ENCODE data around the gene LRRC4C.

The LRRC4C gene

DNA sequence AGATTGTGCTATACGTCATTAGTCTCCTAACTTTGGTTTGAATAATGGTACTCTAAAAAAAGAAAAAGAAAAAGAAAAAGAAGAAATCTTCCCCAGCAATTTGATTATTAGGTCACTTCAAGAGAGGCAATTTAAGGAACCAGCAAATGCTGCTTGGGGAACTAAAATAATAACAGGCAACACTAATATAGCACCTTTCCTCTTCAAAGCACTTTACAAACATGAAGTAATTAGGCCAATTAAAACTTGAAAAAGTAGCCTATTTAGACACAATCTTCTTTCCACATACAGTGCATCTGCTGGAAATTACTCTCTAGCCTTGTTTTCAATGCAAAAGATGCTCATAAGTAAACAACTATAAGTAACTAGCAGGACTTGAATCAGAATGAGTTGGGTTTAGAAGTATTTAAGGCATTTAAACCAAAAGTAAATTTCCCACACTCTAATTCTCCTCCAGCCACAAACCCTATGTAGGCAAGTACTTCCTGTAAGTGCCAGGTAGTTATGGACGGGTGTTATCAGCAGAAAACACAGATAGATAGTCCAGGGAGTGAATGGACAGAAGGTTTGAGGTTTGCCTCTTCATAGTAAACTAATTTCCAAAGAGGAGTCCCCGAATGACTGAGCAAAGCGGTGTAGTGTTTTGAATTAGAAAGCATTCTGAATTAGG, 44.5 kb downstream of the LRRC4C start:
- DNase-seq (ENCODE audit: low read depth): no peak

DNA sequence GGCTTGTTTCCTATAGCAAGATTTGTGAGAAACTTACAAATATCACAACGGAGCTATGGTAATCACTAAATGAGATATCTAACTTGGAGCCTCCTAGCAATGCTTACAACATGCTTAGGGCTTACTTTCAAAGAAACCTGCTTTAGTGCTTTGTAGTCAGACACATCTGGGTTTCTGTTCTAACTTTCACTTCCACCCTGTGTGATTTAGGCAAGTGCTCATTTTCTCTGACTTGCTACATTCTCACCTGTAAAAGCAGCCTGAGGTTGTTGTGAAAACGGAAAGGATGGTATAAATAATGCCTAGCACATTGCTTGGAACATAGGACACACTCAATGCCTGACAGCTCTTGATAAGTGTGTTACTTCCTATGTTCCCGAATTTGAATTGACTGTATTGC, 45.6 kb downstream of the LRRC4C start:
- DNase-seq (ENCODE audit: low read depth): no peak

DNA sequence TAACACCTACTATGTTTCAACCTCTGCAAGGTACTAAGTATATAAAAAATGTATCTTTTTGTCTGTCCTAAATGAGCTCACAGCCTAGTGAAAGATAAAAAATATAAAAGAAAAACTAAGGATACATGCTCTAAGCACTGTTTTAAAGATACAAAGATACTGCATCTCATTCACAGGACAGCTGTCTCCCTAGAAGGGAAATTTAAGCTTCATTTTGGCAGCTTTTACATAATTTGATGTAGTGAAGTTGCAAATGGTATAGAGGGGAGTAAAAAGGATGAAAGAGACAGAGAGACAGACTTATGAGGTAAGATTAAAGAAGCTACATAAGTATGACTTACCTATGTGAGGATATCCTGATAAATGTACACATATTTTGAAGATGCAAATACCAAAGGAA, 53.6 kb downstream of the LRRC4C start:
- DNase-seq (ENCODE audit: low read depth): no peak

DNA sequence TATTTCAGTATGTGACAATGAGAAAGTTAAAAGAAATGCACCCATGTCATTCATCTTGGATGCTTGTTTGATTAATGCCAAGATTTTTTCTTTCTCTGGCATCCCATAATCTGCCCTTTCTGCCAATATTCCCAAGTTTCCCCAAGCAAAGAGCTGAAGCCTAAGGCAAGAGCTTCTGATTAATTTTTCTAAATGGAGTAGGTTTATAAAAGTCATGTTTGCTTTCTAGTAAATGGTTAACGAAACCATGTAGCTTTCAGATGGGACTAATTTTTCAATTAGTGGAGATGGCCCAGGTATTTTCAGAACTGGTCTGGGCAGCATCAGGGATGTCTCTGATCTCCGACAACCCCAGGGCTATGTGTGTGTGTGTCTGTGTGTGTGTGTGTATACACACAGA, 55.3 kb downstream of the LRRC4C start:
- DNase-seq (ENCODE audit: low read depth): no peak

DNA sequence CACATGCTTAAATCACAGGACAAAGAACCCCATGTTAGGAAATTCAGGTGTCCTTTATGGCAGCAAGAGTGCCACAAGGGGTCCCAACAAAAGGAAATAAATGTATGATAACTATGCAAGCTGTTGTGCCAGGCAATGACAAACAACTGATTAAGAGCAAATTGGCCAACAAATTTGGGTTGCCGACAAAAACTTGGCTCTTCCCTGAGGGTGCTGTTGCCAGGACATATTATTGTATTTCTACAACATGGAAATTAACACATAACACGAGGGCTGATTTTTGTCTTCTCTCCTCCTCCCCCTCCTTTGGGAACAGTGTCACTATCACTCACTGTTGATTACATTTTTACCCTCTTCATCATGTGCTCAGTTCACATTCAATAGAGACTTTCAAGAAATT, 56.0 kb downstream of the LRRC4C start:
- DNase-seq (ENCODE audit: low read depth): no peak

DNA sequence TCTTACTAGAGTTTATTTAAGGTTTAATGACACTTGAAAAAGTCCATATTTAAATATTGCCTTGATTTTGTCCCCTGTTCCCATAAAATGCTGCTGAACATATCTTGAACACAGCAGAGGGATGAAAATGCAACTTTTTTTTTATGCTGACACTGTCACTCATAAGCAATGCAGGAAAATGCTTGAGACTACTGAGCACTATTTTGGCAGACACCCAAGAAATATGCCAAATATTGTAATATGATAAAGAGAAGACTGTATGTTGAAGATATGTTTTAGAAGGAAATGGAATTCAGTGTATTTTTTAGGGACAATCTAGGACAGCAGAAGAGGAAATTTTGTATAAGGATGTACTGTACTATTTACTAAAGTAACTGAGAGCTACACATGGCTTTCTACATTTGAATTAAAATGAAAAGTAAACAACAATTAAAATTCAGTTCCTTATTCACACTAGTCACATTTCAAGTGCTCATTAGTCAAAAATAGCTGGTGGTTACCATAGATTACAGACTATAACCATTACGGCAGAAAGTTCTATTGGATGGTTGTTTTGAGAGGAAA, 58.6 kb downstream of the LRRC4C start:
- no peak for DNase-seq (ENCODE audit: low read depth)

DNA sequence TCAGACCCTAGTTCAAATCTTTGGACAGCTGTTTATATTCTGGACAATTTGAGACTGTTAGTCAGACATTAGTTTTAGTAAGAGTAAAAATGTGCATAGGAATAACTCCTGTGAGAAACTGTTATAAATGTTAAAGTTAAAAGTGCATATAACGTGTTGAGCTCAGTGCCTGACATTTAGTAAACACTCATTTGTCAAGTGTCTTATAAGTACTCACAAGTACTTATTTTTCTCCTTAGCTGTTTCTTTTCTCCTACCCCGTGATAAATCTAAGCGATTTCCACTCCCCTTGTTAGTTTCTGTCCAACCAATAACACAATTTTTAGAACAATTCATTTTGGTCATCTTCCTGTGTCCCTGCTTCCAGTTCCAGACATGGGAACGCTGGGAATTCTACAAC, 59.3 kb downstream of the LRRC4C start:
- DNase-seq (ENCODE audit: low read depth): no peak

DNA sequence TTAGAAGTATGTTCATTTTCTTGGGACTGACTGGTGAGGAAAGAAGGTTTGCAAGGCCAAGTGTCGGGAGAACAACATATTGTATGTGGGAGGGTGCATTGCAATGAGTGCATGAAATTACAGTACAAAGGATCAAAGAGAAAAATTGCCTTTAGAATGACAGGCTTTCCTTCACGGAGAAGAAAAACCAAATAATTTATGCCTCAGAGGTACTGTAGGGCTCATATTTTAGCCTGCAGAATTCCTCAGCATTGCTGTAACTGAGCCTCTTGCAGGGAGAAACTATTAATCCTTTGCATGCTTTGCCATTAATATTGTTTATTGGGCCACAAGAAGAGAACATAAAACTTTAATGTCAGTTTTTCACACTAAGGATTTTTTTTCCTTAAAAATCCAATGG, 60.1 kb downstream of the LRRC4C start:
- no peak for DNase-seq (ENCODE audit: low read depth)

DNA sequence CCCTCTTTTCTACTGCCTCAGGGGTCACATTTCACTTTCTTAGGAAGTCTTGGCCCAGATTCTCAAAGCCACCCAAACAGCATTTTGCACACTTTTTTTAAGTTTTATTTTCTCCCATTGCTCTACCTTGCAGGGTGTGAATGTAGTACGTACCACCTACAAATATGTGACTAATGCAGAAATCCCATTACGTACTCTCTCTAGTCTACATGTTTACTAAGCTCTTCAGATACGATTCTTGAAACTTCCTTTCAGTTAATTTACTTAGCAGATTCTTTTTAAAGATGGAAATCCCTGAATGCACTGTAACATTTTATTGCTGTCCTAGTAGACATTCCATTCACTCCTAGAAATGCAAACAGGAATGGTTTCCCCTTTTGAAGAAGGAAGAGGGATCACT, 61.3 kb downstream of the LRRC4C start:
- DNase-seq (ENCODE audit: low read depth): no peak

DNA sequence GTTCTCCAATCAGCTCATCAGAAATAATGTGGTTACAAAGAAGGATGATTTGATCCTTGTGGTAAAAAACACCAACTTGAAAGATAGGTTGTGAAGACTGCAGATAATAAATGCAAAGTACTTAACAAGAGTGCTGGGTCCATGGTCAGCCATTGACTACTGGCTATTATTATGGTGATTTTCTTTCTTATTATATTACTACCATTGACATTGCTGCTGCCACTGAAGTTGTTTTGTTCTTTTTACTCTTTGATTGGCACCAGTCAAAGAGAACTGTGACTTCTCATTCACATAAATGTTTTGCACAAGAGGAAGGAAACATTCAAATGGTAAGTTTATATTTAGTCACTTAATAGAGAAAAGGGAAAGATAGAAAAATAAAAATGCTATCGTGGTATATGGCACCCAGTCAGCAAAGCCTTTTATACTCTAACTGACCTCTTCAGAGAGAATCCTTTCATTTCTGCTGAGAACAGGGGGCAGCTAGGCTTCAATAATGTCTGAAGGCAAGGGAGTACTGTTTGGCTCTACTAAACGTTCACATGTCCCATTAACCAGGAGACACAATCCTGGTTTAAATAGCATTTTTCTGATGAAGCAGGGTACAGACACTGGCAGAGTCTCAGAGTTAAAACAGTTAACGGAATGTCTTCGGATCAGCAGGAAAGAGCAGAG, 64.8 kb downstream of the LRRC4C start:
- DNase-seq (ENCODE audit: low read depth): no peak

DNA sequence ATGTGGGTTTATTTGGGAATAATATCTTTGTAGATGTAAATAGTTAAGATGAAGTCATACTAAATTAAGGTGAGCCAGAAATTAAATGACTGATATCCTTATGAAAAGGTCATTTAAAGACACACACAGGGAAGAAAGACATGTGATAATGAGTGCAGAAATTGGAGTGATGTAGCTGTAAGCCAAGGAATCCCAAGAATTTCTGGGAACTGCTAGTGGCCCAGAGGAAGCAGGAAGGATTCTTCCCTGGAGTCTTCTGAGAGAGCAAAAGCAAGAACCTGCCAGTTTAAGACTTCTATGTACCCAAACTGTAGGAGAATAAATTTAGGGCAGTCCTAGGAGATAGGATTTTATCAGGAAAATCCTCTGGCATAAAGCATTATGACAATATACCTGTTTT, 66.9 kb downstream of the LRRC4C start:
- no peak for DNase-seq (ENCODE audit: low read depth)

DNA sequence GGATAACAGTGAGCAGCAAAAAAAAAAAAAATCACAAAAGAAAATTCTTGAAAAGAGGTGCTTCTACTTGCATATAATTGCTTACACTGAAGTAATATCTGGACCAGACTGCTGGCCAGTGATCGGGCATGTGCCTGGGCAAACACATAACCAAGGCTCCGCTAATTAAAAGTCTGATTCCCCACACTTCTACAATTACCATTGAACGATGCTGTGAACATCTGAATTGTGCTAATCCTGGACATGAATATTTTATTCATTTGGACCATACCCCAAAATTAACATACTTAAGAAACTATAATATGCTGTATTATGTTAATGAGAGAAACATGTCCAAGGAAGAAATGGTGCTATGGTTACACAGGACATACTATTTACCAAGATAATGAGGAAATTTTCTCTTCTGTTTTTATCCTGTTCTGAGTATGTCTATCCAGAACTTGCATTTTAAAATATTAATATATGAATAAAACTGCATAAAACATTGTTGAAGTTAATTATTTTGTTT, 69.8 kb downstream of the LRRC4C start:
- no peak for DNase-seq (ENCODE audit: low read depth)

DNA sequence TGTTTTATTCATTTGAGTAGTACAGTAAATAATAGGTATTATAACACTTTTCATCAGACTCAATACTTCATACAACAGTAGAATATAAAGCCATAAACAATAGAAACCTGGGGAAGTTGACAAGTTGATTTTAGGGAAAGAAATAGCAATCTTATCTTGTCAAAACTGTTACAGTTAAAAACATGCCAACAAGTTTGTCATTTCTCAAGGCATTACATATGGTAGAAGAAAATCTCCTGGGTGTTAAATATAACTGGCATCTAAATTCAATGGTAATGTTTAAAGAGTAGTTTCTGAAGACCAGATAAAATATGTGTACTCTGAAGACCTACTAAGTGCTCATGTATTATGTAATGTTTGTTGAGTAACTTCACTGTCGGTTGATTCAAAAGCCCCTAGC, 75.1 kb downstream of the LRRC4C start:
- no peak for DNase-seq (ENCODE audit: low read depth)

DNA sequence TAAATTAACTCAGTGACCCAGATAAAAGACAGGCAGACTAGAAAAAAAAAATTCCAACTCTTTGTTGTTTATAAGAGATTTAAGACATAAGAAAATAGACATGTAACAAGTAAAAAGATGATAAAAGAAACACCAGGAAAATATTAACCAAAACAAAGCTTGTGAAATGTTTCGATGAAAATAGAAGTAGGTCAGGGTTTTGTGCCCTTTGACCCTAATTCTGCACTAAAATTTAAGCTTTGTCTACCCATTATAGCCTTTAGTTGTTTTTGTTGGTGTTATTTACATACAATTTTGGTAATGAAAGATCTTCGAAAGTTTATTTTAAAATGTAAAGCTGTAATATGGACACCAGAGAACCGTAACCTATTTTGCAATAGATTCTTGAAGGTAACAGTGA, 75.7 kb downstream of the LRRC4C start:
- DNase-seq (ENCODE audit: low read depth): no peak

DNA sequence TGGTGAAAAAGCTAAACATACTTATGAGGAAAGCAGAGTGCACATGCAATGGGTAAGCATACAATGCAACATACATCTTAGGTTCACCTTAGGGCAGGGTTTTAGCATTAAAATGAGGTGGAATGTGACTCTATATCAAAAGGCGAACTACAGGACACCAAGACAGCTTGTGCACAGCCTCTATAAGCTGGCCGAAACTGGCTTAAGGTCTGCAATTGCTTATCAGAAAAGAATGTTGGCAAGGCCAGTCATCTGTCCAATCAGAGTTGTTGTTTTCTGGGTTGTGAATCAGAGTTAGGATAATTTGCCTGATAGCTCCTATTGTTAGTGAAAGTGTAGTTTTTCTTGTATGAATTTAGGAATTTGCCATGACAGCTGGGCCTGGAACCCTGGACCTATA, 76.5 kb downstream of the LRRC4C start:
- no peak for DNase-seq (ENCODE audit: low read depth)

DNA sequence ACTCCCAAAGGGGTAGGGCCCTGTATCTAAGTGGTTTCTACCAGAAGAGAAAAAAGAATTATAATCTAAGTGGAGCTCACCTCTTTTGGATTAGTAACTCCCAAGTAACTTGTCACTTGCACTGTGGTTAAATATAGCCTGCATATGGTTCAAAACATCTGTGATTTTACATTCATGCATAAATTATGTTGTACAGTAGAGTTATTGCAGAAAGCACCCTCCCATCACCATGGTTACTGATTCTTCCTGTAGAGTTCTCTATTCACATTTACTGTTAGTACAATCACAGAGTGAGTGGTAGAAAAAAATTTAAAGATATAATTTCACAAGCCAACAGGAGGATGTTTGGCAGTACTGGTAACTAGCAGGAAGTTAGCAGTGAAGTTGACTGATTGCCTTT, 80.4 kb downstream of the LRRC4C start:
- DNase-seq (ENCODE audit: low read depth): no peak

DNA sequence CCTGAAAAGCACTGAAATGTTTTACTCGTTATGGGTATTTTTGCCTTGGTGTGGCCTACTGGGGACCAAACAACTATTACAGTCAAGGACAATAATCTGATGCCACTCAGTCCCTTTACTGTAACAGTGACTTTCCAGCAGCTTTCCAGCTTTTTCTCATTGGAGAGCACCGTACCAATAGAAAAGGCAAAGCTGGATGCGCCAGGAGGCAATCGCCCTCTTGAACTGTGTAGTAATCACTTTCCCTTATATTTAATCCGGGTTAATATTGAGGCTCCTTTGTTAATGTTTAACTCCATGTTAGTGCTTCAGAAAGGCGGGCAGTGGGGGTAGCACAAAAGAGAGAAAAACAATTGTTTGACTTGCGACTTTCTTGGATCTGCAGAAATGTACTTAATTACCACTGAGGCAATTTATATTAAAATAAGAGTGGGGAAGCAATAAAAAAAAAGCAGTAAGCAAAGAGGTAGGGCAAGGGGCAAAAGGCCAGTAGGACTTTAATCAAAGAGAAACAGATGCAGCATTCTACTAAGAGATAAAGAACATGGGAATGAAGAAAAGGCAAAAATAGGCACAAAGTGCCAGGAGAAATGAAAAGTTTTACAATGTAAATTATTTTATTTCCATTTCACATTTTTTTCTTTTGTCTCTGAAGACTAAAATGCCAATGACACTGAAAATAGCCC, 81.6 kb downstream of the LRRC4C start:
- no peak for DNase-seq (ENCODE audit: low read depth)

DNA sequence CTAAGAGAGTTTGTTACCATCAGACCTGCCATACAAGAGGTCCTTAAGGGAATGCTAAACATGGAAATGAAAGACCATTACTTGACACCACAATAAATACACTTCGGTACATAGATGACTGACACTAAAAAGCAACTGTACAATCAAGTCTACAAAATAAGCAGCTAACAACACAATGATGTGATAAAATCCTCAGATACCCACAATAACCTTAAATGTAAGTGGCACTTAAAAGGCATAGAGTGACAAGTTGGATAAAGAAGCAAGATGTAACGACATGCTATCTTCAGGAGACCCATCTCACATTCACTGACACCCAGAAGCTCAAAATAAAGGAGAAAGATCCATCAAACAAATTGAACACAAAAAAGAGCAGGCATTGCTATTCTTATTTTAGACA, 107.6 kb downstream of the LRRC4C start:
- DNase-seq (ENCODE audit: low read depth): no peak

DNA sequence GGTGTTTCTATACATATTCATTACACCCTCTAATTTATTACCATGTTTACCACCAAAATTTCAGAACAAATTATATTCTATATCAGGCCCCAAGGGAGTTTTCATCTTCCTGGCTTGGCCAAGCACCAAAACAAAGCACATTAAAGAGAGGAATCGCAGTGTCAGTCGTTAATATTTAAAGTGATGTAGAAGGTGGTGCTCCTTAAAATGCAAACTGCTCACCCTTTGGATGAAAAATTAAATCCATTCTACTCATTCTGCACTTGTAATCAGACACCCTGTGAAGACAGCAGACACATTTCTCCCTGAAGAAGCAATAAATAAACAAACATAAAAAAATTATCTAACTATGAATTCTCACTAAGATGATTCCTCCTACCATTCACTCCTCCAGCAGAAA, 113.4 kb downstream of the LRRC4C start:
- DNase-seq (ENCODE audit: low read depth): no peak

DNA sequence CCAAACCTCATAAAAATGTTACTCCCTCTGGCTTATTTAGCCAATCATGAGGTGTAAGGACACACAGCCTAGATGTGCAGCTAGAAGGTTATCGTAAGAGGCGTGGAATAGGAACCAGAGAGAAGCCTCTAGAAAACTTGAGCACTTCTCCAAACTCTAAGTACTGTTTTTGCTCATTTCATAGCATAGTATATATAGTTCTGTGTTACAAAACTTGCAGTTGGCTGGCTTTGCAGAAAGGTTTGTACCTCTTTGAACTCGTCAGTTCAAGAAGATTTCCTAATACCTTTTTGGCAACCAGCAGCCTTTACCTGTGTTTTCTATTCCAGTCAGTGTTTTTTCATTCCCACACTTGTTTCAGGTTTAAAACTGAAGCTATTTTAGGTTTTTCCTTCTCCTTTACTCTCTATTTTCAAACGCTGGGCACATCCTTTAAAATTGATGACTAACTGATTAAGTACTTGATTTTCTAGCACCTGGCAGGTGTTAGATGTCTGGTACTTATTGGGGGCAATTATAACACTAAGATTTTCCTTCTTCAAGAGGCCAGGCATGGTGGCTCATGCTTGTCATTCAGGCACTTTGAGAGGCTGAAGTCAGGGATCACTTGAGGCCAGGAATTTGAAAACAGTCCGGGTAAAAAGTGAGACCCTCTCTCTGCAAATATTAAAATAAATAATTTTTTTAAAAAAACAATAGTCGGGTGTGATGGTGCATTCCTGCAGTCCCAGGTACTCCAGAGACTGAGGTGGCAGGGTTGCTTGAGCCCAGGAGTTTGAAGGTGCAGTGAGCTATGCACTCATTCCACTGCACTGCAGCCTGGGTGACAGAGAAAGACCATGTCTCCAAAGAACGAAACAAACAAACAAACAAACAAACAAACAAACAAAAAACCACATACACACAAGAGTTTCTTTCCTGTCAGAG, 125.2 kb downstream of the LRRC4C start:
- DNase-seq (ENCODE audit: low read depth): no peak

DNA sequence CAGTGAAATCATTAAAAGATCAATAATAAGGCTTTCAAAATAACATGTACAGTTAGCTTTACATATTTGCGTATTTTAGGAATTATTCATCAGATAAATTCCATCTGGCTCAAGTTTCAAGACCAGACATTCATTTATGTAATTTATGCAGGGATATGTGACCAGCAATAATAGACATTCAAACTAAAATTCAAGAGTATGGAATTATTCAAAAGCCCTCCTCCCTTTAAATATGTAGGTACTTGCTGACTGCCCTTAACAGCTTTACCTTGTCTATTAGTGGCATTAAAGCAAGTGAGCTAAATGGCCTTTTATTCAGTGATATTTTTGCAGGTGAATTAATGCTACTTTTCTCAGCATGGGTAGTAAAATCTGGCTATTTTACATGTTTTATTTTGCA, 126.1 kb downstream of the LRRC4C start:
- DNase-seq (ENCODE audit: low read depth): no peak

DNA sequence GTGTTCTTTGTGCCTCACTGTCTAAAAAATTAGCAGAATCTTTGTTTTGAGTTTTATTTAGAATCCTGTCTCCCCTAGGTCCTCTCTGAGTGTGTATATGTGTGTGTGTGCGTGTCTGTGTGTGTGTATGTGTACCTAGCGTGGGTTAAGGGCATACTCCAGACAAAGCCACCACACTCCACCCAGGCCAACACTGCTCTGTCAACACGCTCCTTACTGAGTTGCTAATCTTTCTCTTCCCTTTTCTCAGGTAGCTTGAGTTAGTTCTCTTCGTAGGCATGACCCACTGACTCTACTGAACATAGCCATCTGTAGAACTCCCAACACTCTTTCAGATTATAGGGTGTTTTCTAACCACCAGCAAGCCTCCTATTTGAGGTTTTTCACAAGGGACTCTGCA, 131.1 kb downstream of the LRRC4C start:
- DNase-seq (ENCODE audit: low read depth): no peak
